OCI-LY1 (cell line): ENCODE data around the gene HSF5.
A peak's percentile ranks its signal among the peaks of the same experiment; 100 is the strongest.

Experiments used
- H2AFZ ChIP-seq: fragments of 200-600 bp; sonication (generic), shearing (Covaris generic); 2 replicates; pipeline ENCODE4 v1.6.0; 2014; ENCODE audit warnings: antibody characterized with exemption, mild to moderate bottlenecking, low read length
- H3F3A ChIP-seq: fragments of 200-600 bp; sonication (generic), shearing (Covaris generic); 2 replicates; pipeline ENCODE4 v1.6.0; 2014; ENCODE audit warnings: mild to moderate bottlenecking, antibody characterized with exemption, low read length, moderate library complexity; ENCODE audit not compliant: insufficient read depth
- H3K27ac ChIP-seq: fragments of 200-600 bp; sonication (generic); 2 replicates; pipeline ENCODE4 v1.5.1; 2014; ENCODE audit warnings: low read length, mixed run types, mild to moderate bottlenecking, low read depth; ENCODE audit not compliant: poor library complexity, severe bottlenecking
- H3K27me3 ChIP-seq: fragments of 200-600 bp; sonication (generic); 2 replicates; pipeline ENCODE4 v1.6.0; 2014; ENCODE audit warnings: antibody characterized with exemption, mild to moderate bottlenecking, low read length, moderate library complexity; ENCODE audit not compliant: insufficient read depth
- H3K36me3 ChIP-seq: fragments of 200-600 bp; sonication (generic); 2 replicates; pipeline ENCODE4 v1.6.1; 2014; ENCODE audit warnings: mild to moderate bottlenecking, antibody characterized with exemption, low read length, moderate library complexity, mixed read lengths; ENCODE audit not compliant: insufficient read depth
- H3K4me1 ChIP-seq: fragments of 200-600 bp; sonication (generic); 2 replicates; pipeline ENCODE4 v1.5.1; 2014; ENCODE audit warnings: mild to moderate bottlenecking, low read length, moderate library complexity; ENCODE audit not compliant: insufficient read depth, severe bottlenecking
- H3K4me2 ChIP-seq: fragments of 200-600 bp; sonication (generic), shearing (Covaris generic); 2 replicates; pipeline ENCODE4 v1.6.1; 2014; ENCODE audit warnings: low read length
- H3K4me3 ChIP-seq: fragments of 200-600 bp; sonication (generic); 2 replicates; pipeline ENCODE4 v1.5.1; 2014; ENCODE audit warnings: low read length, low read depth, mild to moderate bottlenecking, mixed read lengths; ENCODE audit not compliant: poor library complexity, severe bottlenecking
- H3K79me2 ChIP-seq: fragments of 200-600 bp; shearing (Covaris generic); 2 replicates; pipeline ENCODE4 v1.6.1; 2016; ENCODE audit warnings: mixed run types, low read length, mixed read lengths; ENCODE audit not compliant: insufficient read depth
- H3K9ac ChIP-seq: fragments of 200-600 bp; sonication (generic), shearing (Covaris generic); 2 replicates; pipeline ENCODE4 v1.6.1; 2014; ENCODE audit warnings: mild to moderate bottlenecking, low read length, mixed read lengths
- H3K9me2 ChIP-seq: fragments of 200-600 bp; sonication (generic), shearing (Covaris generic); 2 replicates; pipeline ENCODE4 v1.6.1; 2014; ENCODE audit warnings: low read depth, mild to moderate bottlenecking, low read length, mixed read lengths
- H3K9me3 ChIP-seq: fragments of 200-600 bp; shearing (Covaris generic); 2 replicates; pipeline ENCODE4 v1.6.1; 2014; ENCODE audit warnings: low read length, mixed read lengths
- H4K20me1 ChIP-seq: fragments of 200-600 bp; sonication (generic), shearing (Covaris generic); 2 replicates; pipeline ENCODE4 v1.6.0; 2016; ENCODE audit warnings: mild to moderate bottlenecking, low read length; ENCODE audit not compliant: insufficient read depth
- EZH2 ChIP-seq: fragments of 200-600 bp; sonication (generic), shearing (Covaris generic); IDR thresholded peaks from 2 replicates; pipeline ENCODE4 v1.8.0; 2017; ENCODE audit warnings: borderline replicate concordance, mixed run types, mild to moderate bottlenecking, antibody characterized with exemption, low read length, moderate library complexity, mixed read lengths
- TF ChIP-seq, protein P1 (sequence below): fragments of 200-600 bp; sonication (generic), shearing (Covaris generic); IDR thresholded peaks from 2 replicates; pipeline ENCODE4 v1.5.1; 2017; ENCODE audit warnings: mild to moderate bottlenecking, antibody characterized with exemption, low read length, moderate library complexity, mixed read lengths

HSF5 gene

DNA sequence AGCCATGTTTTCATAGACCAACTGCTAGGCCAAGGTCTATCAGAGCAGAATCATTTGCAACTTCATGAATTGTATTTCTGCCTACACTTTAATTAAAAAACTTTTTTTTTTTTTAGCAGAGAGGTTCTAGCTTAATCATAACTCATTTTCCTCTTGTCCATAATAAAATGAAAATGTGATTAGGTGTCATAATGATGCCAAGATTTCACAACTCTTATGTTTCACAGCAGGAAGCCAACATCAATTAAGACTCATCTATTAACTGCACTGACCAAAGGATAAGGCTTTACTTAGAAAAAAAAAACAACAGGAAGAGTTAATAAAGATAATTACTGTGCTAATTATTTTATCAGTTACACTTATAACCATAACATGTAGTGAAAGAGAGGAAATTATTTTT is 52.0 kb downstream of the HSF5 start:
- no peaks in the 10 kb centered on the region for H3F3A ChIP-seq
- no peak overlapping the region for H3K27ac ChIP-seq
- no peaks in the 10 kb centered on the region for H3K4me1 ChIP-seq
- no peaks in the 10 kb centered on the region for H3K79me2 ChIP-seq
- H3K4me3 ChIP-seq, result no peak overlapping the region
- no peaks in the 10 kb centered on the region for H3K36me3 ChIP-seq
- no peaks in the 10 kb centered on the region for H3K9me3 ChIP-seq
- no peak for TF ChIP-seq EZH2
- TF ChIP-seq, protein P1, sequence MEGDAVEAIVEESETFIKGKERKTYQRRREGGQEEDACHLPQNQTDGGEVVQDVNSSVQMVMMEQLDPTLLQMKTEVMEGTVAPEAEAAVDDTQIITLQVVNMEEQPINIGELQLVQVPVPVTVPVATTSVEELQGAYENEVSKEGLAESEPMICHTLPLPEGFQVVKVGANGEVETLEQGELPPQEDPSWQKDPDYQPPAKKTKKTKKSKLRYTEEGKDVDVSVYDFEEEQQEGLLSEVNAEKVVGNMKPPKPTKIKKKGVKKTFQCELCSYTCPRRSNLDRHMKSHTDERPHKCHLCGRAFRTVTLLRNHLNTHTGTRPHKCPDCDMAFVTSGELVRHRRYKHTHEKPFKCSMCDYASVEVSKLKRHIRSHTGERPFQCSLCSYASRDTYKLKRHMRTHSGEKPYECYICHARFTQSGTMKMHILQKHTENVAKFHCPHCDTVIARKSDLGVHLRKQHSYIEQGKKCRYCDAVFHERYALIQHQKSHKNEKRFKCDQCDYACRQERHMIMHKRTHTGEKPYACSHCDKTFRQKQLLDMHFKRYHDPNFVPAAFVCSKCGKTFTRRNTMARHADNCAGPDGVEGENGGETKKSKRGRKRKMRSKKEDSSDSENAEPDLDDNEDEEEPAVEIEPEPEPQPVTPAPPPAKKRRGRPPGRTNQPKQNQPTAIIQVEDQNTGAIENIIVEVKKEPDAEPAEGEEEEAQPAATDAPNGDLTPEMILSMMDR, result no peak
- 0 out of 2 replicates have a peak, but pooled peaks cover 4% of the 10 kb centered on the region for H3K27me3 ChIP-seq
- no peak overlapping the region for H2AFZ ChIP-seq
- no peak overlapping the region for H3K9ac ChIP-seq
- no peaks in the 10 kb centered on the region for H3K9me2 ChIP-seq
- no peaks in the 10 kb centered on the region for H4K20me1 ChIP-seq
- no peak overlapping the region for H3K4me2 ChIP-seq

- H3K9me3 ChIP-seq, result no peaks in the 10 kb centered on the region
Measured at GRCh38 chr17:58432806-58433573, 55.2 kb downstream of the HSF5 start.

GRCh38 chr17:58427807-58428206 is 60.4 kb downstream of the HSF5 start:
- Histone ChIP-seq H3K79me2 (no peaks in the 10 kb centered on the region), H3K9me2 (no peaks in the 10 kb centered on the region), H3K4me3 (no peak overlapping the region), H4K20me1 (no peaks in the 10 kb centered on the region), H3K4me2 (peak overlapping the region; percentile 54; the same call in 1 of the 2 replicates), H3F3A (no peaks in the 10 kb centered on the region), H3K27me3 (peaks cover 6% of the 10 kb centered on the region; the same call in 1 of the 2 replicates), H2AFZ (no peak overlapping the region), H3K27ac (no peak overlapping the region), H3K36me3 (no peaks in the 10 kb centered on the region), H3K4me1 (peaks cover 11% of the 10 kb centered on the region), H3K9me3 (no peaks in the 10 kb centered on the region), H3K9ac (no peak overlapping the region)
- TF ChIP-seq, protein P1, result no peak
- TF ChIP-seq EZH2, result no peak

More at GRCh38 chr17:58432806-58433573, 55.2 kb downstream of the HSF5 start:
- Histone ChIP-seq H3K27ac (no peak overlapping the region), H3K9me2 (no peaks in the 10 kb centered on the region), H3K9ac (no peak overlapping the region), H3K4me2 (no peak overlapping the region), H4K20me1 (no peaks in the 10 kb centered on the region), H2AFZ (no peak overlapping the region), H3K79me2 (no peaks in the 10 kb centered on the region), H3K4me3 (no peak overlapping the region), H3K4me1 (peaks cover 9% of the 10 kb centered on the region), H3K36me3 (no peaks in the 10 kb centered on the region), H3F3A (no peaks in the 10 kb centered on the region), H3K27me3 (0 out of 2 replicates have a peak, but pooled peaks cover 6% of the 10 kb centered on the region)
- TF ChIP-seq, protein P1, result no peak; the same call in 1 of the 2 replicates
- no peak for TF ChIP-seq EZH2
